Keratinocyte (primary cell): ENCODE measurements around the gene TMEM225B. TPM values are rescaled to one million over a fixed set of nuclear protein-coding genes. Genes with fewer than 3 reads are reported as not detected.

ENCODE experiments used
- DNase-seq: peaks from one replicate; pipeline ENCODE4 v3.0.0-alpha.2; 2011; ENCODE audit warnings: low read depth, missing footprints, low spot score
- FAIRE-seq: peaks from 2 replicates; lab custom pipeline; 2011; peaks lifted over from hg19 to GRCh38; lab: Jason Lieb, UNC
- H2AFZ ChIP-seq: 2 replicates; pipeline ENCODE4 v1.6.0; 2012; ENCODE audit warnings: low read length, control low read depth, inconsistent platforms; ENCODE audit not compliant: control insufficient read depth
- H3K27ac ChIP-seq: 2 replicates; pipeline ENCODE4 v1.5.1; 2011; ENCODE audit warnings: low read length; ENCODE audit not compliant: control insufficient read depth, insufficient read depth
- H3K27me3 ChIP-seq: 3 replicates; pipeline ENCODE4 v1.6.0; 2011; ENCODE audit warnings: low read length; ENCODE audit not compliant: control insufficient read depth, insufficient read depth; ENCODE audit errors: extremely low read depth
- H3K36me3 ChIP-seq, 2 experiments: 2 replicates in 1 of 2; 3 replicates in 1 of 2; pipeline ENCODE4 v1.5.1; 2011; ENCODE audit warnings: low read length in 2 of 2, mild to moderate bottlenecking in 1 of 2; ENCODE audit not compliant: control insufficient read depth in 2 of 2, insufficient read depth in 2 of 2; ENCODE audit errors: extremely low read depth in 1 of 2
- H3K4me1 ChIP-seq: 3 replicates; pipeline ENCODE4 v1.5.1; 2011; ENCODE audit warnings: low read length; ENCODE audit not compliant: control insufficient read depth, insufficient read depth; ENCODE audit errors: extremely low read depth
- H3K4me2 ChIP-seq: 3 replicates; pipeline ENCODE4 v1.6.0; 2011; ENCODE audit warnings: low read depth, low read length; ENCODE audit not compliant: control insufficient read depth, insufficient read depth; ENCODE audit errors: extremely low read depth
- H3K4me3 ChIP-seq, 3 experiments: fragments of 200-600 bp in 1 of 3; sonication (generic) in 1 of 3; 2 replicates in 2 of 3; 3 replicates in 1 of 3; pipeline ENCODE4 v1.5.1; 2011 to 2016; ENCODE audit warnings: low read length in 3 of 3, mild to moderate bottlenecking in 3 of 3, control low read depth in 2 of 3, inconsistent platforms in 1 of 3, low read depth in 1 of 3, mixed read lengths in 1 of 3, mixed run types in 1 of 3, moderate library complexity in 1 of 3; ENCODE audit not compliant: control insufficient read depth in 2 of 3, insufficient read depth in 2 of 3; ENCODE audit errors: extremely low read depth in 1 of 3
- H3K79me2 ChIP-seq: 2 replicates; pipeline ENCODE4 v1.6.0; 2012; ENCODE audit warnings: low read length; ENCODE audit not compliant: control insufficient read depth, insufficient read depth
- H3K9ac ChIP-seq: 3 replicates; pipeline ENCODE4 v1.6.0; 2011; ENCODE audit warnings: low read length; ENCODE audit not compliant: control insufficient read depth, insufficient read depth; ENCODE audit errors: extremely low read depth
- H3K9me1 ChIP-seq: 3 replicates; pipeline ENCODE4 v1.6.0; 2011; ENCODE audit warnings: low read length; ENCODE audit not compliant: control insufficient read depth, insufficient read depth; ENCODE audit errors: extremely low read depth
- H3K9me3 ChIP-seq: 2 replicates; pipeline ENCODE4 v1.5.1; 2012; ENCODE audit warnings: low read depth, low read length; ENCODE audit not compliant: control insufficient read depth
- H4K20me1 ChIP-seq: 3 replicates; pipeline ENCODE4 v1.6.0; 2011; ENCODE audit warnings: low read length; ENCODE audit not compliant: control insufficient read depth, insufficient read depth; ENCODE audit errors: extremely low read depth
- EZH2 ChIP-seq: IDR thresholded peaks from one replicate; pipeline ENCODE4 v1.6.1; 2012; ENCODE audit warnings: inconsistent platforms, mild to moderate bottlenecking, low read length, moderate library complexity
- dilution Hi-C: fragments of 300-500 bp; cut with MboI; formaldehyde crosslinking; loops from one replicate; pipeline ENCODE4 v1.7.0; 2020; ENCODE audit warnings: low sequenced_read_pairs; ENCODE audit not compliant: extremely low pct_ligation_motif_present
- polyA plus RNA-seq, 5 experiments: library from polyadenylated mRNA; depleted of rRNA in 3 of 5; stranded (reverse) in 3 of 5; stranded (forward) in 1 of 5; unstranded in 1 of 5; fragments of >200 nt; gene quantifications; 1 replicate in 1 of 5; 2 replicates in 3 of 5; 3 replicates in 1 of 5; pipeline versions ENCODE4 v1.2.1 to v1.2.3, GENCODE V29; 2011 to 2012; ENCODE audit warnings: missing spikeins in 2 of 5, low read depth in 1 of 5, low replicate concordance in 1 of 5
- TF ChIP-seq, protein P1 (sequence below), 3 experiments: IDR thresholded peaks in 1 of 3; conservative IDR thresholded peaks in 1 of 3; optimal IDR thresholded peaks in 1 of 3; 2 replicates in 2 of 3; 3 replicates in 1 of 3; pipeline versions ENCODE3 to v1.5.1; 2011; ENCODE audit warnings: low read length in 3 of 3, mild to moderate bottlenecking in 3 of 3, moderate library complexity in 2 of 3, control low read depth in 1 of 3, inconsistent platforms in 1 of 3; ENCODE audit not compliant: insufficient read depth in 2 of 3; ENCODE audit errors: extremely low read depth in 1 of 3

The TMEM225B gene
- polyA plus RNA-seq, 1 donor (not counting 4 experiments of a cell fraction or from before 2014, with no cell fraction given), result 0.18 TPM

DNA sequence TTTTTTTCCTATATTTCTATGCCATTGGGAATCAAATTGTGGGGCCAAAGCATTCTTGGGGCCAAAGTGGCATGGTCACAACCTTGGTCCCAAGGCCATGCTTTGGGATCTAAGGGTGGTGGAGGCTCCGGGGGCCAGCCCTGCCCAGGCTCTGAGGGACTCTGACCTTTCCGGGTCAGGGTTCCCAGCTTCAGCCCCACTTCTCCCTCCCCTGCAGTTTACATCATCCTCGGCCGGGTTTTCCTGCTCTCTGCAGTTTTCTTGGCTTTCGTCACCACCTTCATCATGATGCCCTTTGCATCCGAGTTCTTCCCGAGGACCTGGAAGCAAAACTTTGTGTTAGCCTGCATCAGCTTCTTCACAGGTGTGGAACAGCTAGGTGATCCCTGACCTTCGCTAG lies 8.5 kb downstream of the TMEM225B start:
- Histone ChIP-seq H3K4me2 (no peak overlapping the region), H3K36me3 (no peaks in the 10 kb centered on the region), H3K27me3 (no peaks in the 10 kb centered on the region), H3K4me3 (no peak overlapping the region), H2AFZ (no peak overlapping the region), H4K20me1 (no peaks in the 10 kb centered on the region), H3K4me1 (no peaks in the 10 kb centered on the region), H3K9me1 (no peaks in the 10 kb centered on the region), H3K27ac (no peak overlapping the region), H3K9me3 (no peaks in the 10 kb centered on the region), H3K79me2 (no peaks in the 10 kb centered on the region), H3K9ac (no peak overlapping the region)
- TF ChIP-seq, protein P1, sequence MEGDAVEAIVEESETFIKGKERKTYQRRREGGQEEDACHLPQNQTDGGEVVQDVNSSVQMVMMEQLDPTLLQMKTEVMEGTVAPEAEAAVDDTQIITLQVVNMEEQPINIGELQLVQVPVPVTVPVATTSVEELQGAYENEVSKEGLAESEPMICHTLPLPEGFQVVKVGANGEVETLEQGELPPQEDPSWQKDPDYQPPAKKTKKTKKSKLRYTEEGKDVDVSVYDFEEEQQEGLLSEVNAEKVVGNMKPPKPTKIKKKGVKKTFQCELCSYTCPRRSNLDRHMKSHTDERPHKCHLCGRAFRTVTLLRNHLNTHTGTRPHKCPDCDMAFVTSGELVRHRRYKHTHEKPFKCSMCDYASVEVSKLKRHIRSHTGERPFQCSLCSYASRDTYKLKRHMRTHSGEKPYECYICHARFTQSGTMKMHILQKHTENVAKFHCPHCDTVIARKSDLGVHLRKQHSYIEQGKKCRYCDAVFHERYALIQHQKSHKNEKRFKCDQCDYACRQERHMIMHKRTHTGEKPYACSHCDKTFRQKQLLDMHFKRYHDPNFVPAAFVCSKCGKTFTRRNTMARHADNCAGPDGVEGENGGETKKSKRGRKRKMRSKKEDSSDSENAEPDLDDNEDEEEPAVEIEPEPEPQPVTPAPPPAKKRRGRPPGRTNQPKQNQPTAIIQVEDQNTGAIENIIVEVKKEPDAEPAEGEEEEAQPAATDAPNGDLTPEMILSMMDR (optimal IDR thresholded peaks at IDR 0.05 in 1 of 3, IDR thresholded peaks at IDR 0.05 in 1 of 3, conservative IDR thresholded peaks at IDR 0.05 in 1 of 3; ENCODE audit: extremely low read depth in 1 of 3, insufficient read depth in 2 of 3, low read length in 3 of 3), result no peak
- no peak for TF ChIP-seq EZH2
- DNase-seq (no peak), FAIRE-seq (no peak)
- dilution Hi-C loops, result no loop called here

DNA sequence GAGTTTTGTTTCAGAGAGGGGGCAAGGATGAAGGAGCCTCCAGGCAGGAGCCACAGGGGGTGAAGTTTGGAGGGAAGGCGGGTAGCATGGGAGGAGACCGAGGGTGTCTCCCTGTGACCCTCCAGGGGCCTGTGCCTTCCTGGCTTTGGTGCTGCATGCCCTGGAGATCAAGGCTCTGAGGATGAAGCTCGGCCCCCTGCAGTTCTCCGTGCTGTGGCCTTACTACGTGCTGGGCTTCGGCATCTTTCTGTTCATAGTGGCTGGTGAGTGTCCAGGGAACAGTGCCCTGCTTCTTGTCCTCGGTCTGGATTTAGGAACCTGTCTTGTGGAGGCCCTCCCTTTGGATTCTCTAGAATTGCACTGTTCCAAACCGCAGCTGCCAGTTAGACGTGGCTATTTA lies 9.5 kb downstream of the TMEM225B start:
- Histone ChIP-seq H3K9me1 (no peaks in the 10 kb centered on the region), H3K4me2 (no peak overlapping the region), H3K9me3 (no peaks in the 10 kb centered on the region), H3K9ac (no peak overlapping the region), H3K4me1 (no peaks in the 10 kb centered on the region), H3K36me3 (no peaks in the 10 kb centered on the region), H3K79me2 (no peaks in the 10 kb centered on the region), H4K20me1 (no peaks in the 10 kb centered on the region), H3K4me3 (no peak overlapping the region), H3K27ac (no peak overlapping the region), H3K27me3 (no peaks in the 10 kb centered on the region), H2AFZ (no peak overlapping the region)
- TF ChIP-seq, protein P1 (optimal IDR thresholded peaks at IDR 0.05 in 1 of 3, IDR thresholded peaks at IDR 0.05 in 1 of 3, conservative IDR thresholded peaks at IDR 0.05 in 1 of 3; ENCODE audit: extremely low read depth in 1 of 3, insufficient read depth in 2 of 3, low read length in 3 of 3), result no peak
- TF ChIP-seq EZH2, result no peak
- dilution Hi-C loops, result no loop called here
- no peak for FAIRE-seq
- no peak for DNase-seq
